ENCODE measurements around the gene JMJD7.

DNA sequence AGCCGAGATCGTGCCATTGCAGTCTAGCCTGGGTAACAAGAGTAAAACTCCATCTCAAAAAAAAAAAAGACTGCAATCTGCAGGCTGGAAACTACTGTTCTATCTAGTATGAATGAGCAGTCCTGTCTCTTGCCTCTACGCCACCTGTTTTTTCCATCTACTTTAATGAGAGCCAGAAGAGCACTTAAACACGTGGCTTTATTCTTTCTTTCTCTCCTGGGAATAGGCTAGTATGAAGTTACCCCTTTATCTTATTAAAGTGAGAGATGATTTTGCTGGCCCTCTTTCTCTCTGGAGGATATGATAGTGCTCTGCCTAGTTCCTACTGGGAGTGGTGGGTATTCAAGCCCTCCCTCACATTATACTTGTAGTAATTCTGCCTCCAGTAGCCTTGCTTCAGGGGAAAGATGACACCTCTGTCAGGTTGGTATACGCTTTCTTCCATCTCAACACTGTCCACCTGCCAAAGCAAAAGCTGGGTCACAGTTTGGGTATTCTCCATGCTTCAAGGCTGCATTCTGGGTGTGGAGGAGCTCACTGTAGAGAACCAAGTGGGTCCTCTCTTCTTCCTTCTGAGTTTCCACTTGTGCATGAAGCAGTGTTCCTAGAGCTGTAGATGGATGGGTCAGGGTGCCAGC is 35.8 kb upstream of the JMJD7 start:
- no peak for TF ChIP-seq EZH2phosphoT487 (IDR thresholded peaks at IDR 0.05; ENCODE audit: borderline replicate concordance, low read depth, low read length)
- TF ChIP-seq, protein P1, sequence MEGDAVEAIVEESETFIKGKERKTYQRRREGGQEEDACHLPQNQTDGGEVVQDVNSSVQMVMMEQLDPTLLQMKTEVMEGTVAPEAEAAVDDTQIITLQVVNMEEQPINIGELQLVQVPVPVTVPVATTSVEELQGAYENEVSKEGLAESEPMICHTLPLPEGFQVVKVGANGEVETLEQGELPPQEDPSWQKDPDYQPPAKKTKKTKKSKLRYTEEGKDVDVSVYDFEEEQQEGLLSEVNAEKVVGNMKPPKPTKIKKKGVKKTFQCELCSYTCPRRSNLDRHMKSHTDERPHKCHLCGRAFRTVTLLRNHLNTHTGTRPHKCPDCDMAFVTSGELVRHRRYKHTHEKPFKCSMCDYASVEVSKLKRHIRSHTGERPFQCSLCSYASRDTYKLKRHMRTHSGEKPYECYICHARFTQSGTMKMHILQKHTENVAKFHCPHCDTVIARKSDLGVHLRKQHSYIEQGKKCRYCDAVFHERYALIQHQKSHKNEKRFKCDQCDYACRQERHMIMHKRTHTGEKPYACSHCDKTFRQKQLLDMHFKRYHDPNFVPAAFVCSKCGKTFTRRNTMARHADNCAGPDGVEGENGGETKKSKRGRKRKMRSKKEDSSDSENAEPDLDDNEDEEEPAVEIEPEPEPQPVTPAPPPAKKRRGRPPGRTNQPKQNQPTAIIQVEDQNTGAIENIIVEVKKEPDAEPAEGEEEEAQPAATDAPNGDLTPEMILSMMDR (conservative IDR thresholded peaks at IDR 0.05; ENCODE audit: low read length), result no peak
